Effector memory CD4-positive, alpha-beta T cell (primary cell): ENCODE measurements around the gene AURKA.

Experiments
- DNase-seq, 3 donors: peaks; one replicate each; pipeline ENCODE4 v3.0.0-alpha.2; 2020
- H3K27ac ChIP-seq: 2 replicates; pipeline ENCODE4 v1.7.0; 2013; ENCODE audit warnings: mild to moderate bottlenecking, low read length, moderate library complexity; ENCODE audit not compliant: insufficient read depth, poor library complexity, severe bottlenecking
- H3K27me3 ChIP-seq: replicated peaks from 2 replicates; pipeline ENCODE4 v1.7.0; 2013; ENCODE audit warnings: mild to moderate bottlenecking, low read length; ENCODE audit not compliant: insufficient read depth, control insufficient read depth, poor library complexity, severe bottlenecking
- H3K36me3 ChIP-seq: 2 replicates; pipeline ENCODE4 v1.7.0; 2013; ENCODE audit warnings: mild to moderate bottlenecking, low read length, moderate library complexity; ENCODE audit not compliant: control insufficient read depth, insufficient read depth
- H3K4me1 ChIP-seq: 2 replicates; pipeline ENCODE4 v1.7.0; 2013; ENCODE audit warnings: low read length, mild to moderate bottlenecking; ENCODE audit not compliant: control insufficient read depth, insufficient read depth, poor library complexity, severe bottlenecking
- H3K4me3 ChIP-seq: 2 replicates; pipeline ENCODE4 v1.7.0; 2013; ENCODE audit warnings: low read length, low read depth, mild to moderate bottlenecking; ENCODE audit not compliant: insufficient read depth, poor library complexity, severe bottlenecking
- H3K9me3 ChIP-seq: 2 replicates; pipeline ENCODE4 v1.7.0; 2013; ENCODE audit warnings: mild to moderate bottlenecking, low read length, moderate library complexity; ENCODE audit not compliant: control insufficient read depth

AURKA gene

DNA sequence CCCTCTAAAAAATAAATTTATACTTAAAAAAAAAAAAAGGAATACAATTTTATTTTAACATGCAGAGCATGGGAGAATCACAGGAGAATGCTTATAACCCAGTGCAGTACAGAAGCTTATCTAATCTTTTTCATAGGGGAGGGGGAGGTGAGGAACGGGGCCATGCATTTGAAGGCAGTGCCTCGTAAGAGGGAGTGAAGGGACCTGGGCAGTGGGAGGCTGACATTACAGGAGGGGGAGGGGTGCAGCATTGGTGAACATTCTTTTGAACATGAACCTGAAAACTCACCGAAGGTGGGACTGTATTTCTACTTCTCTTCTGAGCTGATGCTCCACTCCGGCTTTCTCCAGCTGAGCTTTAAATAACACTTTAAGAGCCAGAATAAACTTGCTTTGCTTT is 9.3 kb downstream of the AURKA start:
- no peaks in the 10 kb centered on the region for H3K36me3 ChIP-seq
- H3K4me3 ChIP-seq, result no peak overlapping the region
- no peaks in the 10 kb centered on the region for H3K27me3 ChIP-seq
- H3K27ac ChIP-seq, result no peak overlapping the region
- no peaks in the 10 kb centered on the region for H3K4me1 ChIP-seq
- no peaks in the 10 kb centered on the region for H3K9me3 ChIP-seq
- no peak for DNase-seq

DNA sequence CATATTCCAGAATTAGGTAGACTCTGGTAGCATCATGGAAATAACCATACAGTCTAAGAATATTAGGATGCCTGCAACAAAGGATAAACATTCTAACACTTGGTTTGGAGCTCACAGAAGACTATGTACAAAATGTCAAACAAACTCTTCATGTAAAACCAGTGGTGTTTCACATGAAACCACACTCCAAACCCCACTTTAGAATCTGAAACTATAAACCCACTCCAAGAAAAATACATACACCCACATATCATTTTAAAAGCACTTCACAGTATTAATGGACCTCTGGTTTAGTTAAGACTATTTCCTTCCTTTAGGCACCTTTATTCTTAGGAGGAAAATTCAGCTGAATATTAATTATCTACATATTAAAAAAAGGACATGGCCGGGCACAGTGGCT is 10.5 kb downstream of the AURKA start:
- H3K27ac ChIP-seq, result no peak overlapping the region
- no peak overlapping the region for H3K4me3 ChIP-seq
- no peaks in the 10 kb centered on the region for H3K27me3 ChIP-seq
- H3K4me1 ChIP-seq, result no peaks in the 10 kb centered on the region
- no peaks in the 10 kb centered on the region for H3K36me3 ChIP-seq
- H3K9me3 ChIP-seq, result no peaks in the 10 kb centered on the region
- DNase-seq, result no peak

GRCh38 chr20:56380375-56380774 is 11.6 kb downstream of the AURKA start:
- no peak for DNase-seq
- H3K27me3 ChIP-seq, result no peaks in the 10 kb centered on the region
- no peaks in the 10 kb centered on the region for H3K4me1 ChIP-seq
- no peaks in the 10 kb centered on the region for H3K9me3 ChIP-seq
- no peak overlapping the region for H3K4me3 ChIP-seq
- no peak overlapping the region for H3K27ac ChIP-seq
- no peaks in the 10 kb centered on the region for H3K36me3 ChIP-seq

- no peaks in the 10 kb centered on the region for H3K9me3 ChIP-seq
- no peaks in the 10 kb centered on the region for H3K27me3 ChIP-seq
- no peaks in the 10 kb centered on the region for H3K4me1 ChIP-seq
- no peak for DNase-seq
- no peak overlapping the region for H3K27ac ChIP-seq
- H3K4me3 ChIP-seq, result no peak overlapping the region
- H3K36me3 ChIP-seq, result no peaks in the 10 kb centered on the region
These were observed 13.6 kb downstream of the AURKA start for GRCh38 chr20:56378386-56378785.

GRCh38 chr20:56376331-56376730 is 15.7 kb downstream of the AURKA start:
- Histone ChIP-seq H3K27ac (no peak overlapping the region), H3K27me3 (no peaks in the 10 kb centered on the region), H3K9me3 (no peaks in the 10 kb centered on the region), H3K4me3 (no peak overlapping the region), H3K36me3 (no peaks in the 10 kb centered on the region), H3K4me1 (no peaks in the 10 kb centered on the region)
- DNase-seq, result no peak

DNA sequence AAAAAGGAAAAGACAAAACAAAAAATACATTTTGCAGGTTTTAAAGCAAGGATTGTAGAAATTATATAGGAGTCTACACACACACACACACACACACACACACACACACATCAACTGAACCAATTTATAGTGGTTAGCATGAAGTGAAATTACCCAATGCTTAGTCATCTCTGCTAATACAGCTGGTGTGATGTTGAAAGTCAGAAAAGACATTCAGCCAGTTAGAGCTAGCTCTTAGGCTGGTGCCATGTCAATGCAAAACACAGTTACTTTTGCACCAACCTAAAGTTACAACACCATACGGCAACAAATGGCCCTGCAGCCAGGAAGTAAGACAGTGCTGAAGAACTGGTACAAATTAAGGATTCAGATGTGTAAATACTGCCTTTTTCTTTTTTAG is 18.1 kb downstream of the AURKA start:
- Histone ChIP-seq H3K9me3 (no peaks in the 10 kb centered on the region), H3K4me3 (no peak overlapping the region), H3K36me3 (peaks cover 3% of the 10 kb centered on the region), H3K4me1 (no peaks in the 10 kb centered on the region), H3K27ac (no peak overlapping the region), H3K27me3 (no peaks in the 10 kb centered on the region)
- no peak for DNase-seq

DNA sequence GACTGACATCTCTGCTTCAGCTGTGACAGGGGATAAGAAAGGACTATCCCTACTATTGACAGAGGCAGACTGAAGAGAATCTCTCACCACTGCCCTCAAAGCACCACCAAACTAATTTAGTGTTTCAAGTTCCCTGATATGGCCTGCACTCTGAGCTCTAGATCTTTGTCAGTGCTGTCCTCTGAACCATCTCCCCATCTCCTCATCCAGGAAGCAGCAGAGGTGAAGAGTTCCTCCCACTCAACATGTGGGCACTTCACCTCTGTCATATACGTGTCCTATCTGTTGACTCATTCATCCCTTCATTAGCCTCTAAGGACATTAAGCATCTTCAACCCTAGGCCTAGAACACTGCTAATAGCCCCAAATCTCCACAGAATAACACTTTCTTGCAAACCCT is 19.2 kb downstream of the AURKA start:
- Histone ChIP-seq H3K27ac (no peak overlapping the region), H3K4me3 (no peak overlapping the region), H3K27me3 (no peaks in the 10 kb centered on the region), H3K9me3 (no peaks in the 10 kb centered on the region), H3K36me3 (peaks cover 3% of the 10 kb centered on the region), H3K4me1 (no peaks in the 10 kb centered on the region)
- DNase-seq, result no peak

- H3K36me3 ChIP-seq, result peaks cover 3% of the 10 kb centered on the region
- H3K27me3 ChIP-seq, result no peaks in the 10 kb centered on the region
These were observed 20.0 kb downstream of the AURKA start for GRCh38 chr20:56371977-56372376.

DNA sequence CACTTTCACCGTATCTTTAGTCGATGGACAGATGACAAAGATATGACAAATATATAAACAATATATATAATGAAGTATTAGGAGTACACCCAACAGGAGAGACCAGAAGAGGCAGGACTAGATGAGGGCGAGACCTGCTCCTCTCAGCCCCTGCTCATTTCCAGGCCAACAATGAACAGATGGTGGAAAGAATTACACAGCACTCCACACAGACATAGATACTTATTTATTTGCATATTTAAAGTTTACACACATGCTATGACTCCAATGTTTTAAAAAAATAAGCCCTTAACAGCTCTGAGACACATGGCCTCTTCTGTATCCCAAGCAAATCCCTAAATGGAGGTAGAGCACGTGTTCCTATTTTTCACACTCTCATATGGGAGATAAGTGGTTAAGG is 22.8 kb downstream of the AURKA start:
- peaks cover 14% of the 10 kb centered on the region for H3K36me3 ChIP-seq

More at GRCh38 chr20:56371977-56372376, 20.0 kb downstream of the AURKA start:
- no peak overlapping the region for H3K4me3 ChIP-seq
- no peak overlapping the region for H3K27ac ChIP-seq
- H3K4me1 ChIP-seq, result no peaks in the 10 kb centered on the region
- no peaks in the 10 kb centered on the region for H3K9me3 ChIP-seq
- DNase-seq, result no peak

GRCh38 chr20:56368351-56369134 is 23.5 kb downstream of the AURKA start:
- Histone ChIP-seq H3K27me3 (no peaks in the 10 kb centered on the region), H3K36me3 (peaks cover 14% of the 10 kb centered on the region), H3K27ac (no peak overlapping the region), H3K4me1 (no peaks in the 10 kb centered on the region), H3K9me3 (no peaks in the 10 kb centered on the region), H3K4me3 (no peak overlapping the region)
- DNase-seq, result no peak

More for the DNA sequence above, 22.8 kb downstream of the AURKA start:
- no peak for DNase-seq
- Histone ChIP-seq H3K4me1 (no peaks in the 10 kb centered on the region), H3K9me3 (no peaks in the 10 kb centered on the region), H3K27ac (no peak overlapping the region), H3K4me3 (no peak overlapping the region), H3K27me3 (no peaks in the 10 kb centered on the region)
